Superior temporal gyrus (tissue), 1 donor: ENCODE results near the gene WDR72.
"Not testable (repeated sequence)": the region's sequence is repeated elsewhere in the genome, so short reads cannot be mapped to it uniquely, and the experiment has no call there.

Source experiments
- DNase-seq: peaks from one replicate; pipeline ENCODE4 v3.0.0-alpha.2; 2016; ENCODE audit errors: extremely low spot score

WDR72 gene

GRCh38 chr15:53709821-53710220 lies 49.6 kb downstream of the WDR72 start:
- no peak for DNase-seq

DNA sequence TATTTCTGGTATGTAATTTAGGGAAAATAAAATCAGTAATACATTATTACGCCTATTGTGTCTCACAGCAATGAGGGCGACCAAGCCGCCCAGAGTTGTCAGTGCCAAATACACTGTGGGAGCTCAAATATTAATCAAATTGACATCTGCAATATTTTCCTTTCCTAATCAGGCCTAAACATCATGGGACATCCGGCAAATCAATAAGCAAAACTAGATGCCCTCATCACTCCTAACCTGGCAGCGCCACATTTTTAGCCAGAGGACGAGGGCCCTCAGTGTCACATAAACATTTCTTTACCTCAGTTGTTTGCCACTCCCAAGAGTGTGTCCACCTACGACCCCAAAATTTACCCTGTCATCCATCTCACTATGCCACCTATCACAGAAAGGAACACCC lies 64.1 kb downstream of the WDR72 start:
- no peak for DNase-seq

- DNase-seq = no peak
Measured at GRCh38 chr15:53694476-53694874, 65.0 kb downstream of the WDR72 start.

- peak; percentile 32 for DNase-seq
Measured at GRCh38 chr15:53693729-53694475, 65.6 kb downstream of the WDR72 start.

- DNase-seq = not testable (repeated sequence)
Measured at GRCh38 chr15:53684162-53684561, 75.3 kb downstream of the WDR72 start.

DNA sequence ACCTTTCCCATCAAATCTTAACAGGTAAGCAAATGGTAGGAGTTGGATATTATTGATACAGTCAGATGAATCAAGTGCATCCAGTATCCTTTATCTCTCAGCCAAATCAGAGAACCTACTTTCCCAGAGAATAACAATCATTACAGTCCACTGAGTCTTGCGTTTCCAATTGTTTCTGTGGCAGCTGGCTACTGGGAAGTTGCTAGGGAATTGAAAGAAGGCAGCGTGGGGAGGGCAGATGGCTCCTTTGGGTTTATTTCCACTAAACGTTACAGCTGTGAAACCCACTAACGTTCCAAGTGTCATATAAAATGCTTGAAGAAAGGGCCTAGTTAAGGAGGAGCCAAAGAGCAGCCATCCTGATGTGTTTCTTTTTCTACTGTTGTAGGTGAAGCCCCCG lies 78.4 kb downstream of the WDR72 start:
- no peak for DNase-seq

GRCh38 chr15:53675832-53676231 lies 83.6 kb downstream of the WDR72 start:
- no peak for DNase-seq

DNA sequence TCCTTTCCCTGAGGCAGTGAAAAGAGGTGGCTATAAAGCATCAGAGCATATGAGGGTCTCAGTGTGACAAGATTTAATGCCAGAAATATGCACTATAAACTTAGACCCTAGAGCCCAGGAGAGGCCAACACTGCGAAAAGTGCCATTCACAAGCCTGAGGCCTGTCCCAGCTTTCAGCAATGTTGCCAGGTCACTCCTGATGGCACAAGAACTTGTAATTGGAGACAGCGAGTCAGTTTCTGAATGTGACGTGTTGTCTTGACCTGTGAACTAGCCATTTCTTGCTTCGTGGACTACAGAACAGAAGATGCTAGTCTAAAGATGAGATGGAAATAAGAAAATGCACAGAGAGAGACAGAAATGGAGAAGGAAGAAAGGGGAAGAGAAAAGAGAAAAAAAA lies 87.9 kb downstream of the WDR72 start:
- DNase-seq = no peak

- no peak for DNase-seq
Measured at GRCh38 chr15:53670701-53671100, 88.8 kb downstream of the WDR72 start.

DNA sequence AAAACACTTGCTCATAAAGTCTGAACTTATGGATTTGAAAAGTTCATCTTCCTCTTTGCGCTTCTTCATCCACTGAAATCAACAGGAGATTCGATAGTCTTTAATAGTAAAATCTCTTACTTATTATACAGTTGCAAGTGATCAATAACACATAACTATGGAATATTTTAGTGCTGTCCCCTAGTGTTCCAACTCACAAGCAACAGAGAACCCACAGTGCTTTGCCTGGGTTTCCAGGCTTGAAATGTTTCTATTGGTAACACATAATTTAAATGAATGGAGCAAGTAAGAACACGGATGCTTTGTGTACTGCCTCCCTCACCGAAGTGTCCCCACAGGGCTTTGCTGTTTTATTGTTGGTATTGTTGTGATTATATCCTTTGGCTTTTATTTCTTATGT lies 93.5 kb downstream of the WDR72 start:
- no peak for DNase-seq

DNA sequence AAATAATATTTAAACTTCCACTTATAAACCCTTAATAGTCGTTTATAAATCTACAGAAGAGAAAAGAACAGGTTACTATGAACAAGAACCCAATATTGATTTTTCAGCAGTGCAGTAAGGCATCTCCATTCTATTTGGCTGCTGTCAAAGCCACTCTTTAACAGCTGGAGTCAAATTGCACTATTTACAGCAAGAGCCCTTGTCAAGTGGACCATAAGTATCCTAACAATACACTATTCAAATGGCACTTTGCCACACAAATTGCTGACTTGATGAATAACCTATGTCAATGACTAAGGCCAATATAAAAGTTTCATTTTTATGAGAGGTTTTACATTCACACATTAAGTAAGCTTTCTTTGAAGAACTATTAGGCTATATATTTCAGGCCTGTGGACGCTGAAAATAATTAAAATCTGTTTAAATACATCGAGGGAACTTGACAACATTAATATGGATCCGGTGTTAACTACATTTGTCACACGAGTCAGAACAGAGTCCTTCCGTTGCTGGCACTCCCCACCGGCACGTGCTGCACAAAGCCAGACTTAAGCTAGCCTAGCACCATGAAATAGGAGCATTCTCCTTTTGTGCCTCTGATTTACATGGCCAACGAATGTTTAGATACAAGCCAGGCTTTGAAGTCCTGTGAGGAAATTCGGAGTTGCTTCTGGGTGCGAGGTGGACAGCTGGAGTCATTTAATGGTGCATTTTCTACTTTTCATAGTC lies 100.5 kb downstream of the WDR72 start:
- no peak for DNase-seq

GRCh38 chr15:53658255-53658654 lies 101.2 kb downstream of the WDR72 start:
- no peak for DNase-seq

GRCh38 chr15:53648934-53649333 lies 110.5 kb downstream of the WDR72 start:
- no peak for DNase-seq

DNA sequence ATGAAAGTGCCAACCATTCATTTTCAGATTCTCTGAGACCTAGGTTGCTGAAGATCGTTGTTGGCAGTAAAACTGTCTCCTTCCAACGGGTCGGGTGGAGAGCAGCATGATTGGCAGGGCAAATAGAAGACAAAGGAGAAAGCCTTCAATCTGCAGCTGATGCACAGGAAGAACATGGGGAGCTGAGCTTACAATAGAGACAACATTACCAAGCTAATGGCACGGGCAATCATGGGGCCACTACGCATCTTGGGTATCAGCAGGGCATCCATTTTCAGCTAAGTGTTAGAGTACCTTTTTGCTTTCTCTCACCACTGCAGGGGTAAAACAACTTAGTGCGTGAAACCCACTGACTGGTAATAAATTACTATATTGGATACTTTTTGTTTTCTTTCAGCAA lies 114.8 kb downstream of the WDR72 start:
- DNase-seq = no peak

DNA sequence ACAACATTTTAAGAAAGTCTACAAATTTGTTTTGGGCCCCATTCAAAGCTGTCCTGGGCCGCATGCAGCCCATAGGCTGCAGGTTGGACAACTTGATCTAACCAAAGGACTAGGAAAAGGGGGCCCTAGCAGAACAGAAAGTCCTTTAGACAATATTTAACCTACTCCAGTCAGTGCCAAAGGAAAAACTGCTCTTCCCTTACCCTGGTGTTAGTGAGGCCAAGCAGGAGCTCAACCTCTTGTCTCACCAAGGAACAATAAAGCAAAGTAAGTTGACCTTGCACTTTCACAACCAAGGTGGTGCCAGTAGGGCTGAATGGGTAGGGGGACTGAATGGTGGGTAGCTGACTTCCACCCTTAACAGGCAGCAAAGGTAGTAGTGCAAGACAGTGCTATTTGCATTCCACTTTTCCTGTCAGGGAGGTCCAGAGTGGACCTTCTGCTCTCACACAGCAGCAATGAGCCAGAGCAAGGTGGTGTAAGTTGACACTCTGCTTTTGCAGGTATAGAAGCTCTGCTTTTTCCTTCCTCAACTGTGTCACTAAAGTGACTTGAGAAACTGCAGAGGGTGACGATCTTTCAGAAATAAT lies 124.9 kb downstream of the WDR72 start:
- DNase-seq = no peak

DNA sequence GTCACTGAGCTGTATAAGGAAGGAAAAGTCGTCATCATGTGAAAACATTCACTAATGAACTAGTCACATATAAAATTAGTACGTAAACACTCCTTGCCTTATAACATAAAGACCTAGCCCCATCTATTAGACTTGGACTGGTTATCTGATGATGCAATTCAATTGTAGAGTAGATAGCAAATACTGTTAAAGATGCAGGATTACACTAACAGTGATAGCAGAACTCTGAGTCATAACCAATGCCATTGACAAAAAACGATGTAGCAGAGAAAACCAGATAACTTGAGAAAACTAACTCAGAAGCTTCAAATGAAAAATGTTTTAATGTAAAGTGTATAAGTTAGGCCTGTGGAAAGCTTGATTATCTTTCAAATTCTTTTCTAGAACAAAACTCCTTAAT lies 132.2 kb downstream of the WDR72 start:
- DNase-seq = no peak

GRCh38 chr15:53625962-53626845 lies 133.3 kb downstream of the WDR72 start:
- DNase-seq = no peak

DNA sequence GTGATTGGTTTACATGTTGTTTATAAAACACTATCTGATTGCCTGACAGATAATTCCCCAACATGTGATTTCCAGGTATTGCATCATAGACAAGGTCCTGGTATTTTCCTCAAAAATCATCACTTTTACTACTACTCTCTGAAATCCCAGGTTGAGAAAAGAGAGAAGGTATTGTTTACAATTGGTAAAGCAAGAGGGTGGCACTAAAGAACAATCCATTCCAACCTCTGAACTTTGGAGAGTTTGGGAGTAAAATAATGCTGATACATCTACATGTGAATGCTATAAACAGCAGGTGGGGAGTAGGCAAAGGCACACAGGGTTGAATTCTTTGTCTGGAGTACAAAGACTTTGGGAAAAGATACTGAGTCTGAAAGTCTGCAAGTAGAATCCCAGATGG lies 134.2 kb downstream of the WDR72 start:
- DNase-seq = no peak

- no peak for DNase-seq
Measured at GRCh38 chr15:53618461-53618860, 141.0 kb downstream of the WDR72 start.

DNA sequence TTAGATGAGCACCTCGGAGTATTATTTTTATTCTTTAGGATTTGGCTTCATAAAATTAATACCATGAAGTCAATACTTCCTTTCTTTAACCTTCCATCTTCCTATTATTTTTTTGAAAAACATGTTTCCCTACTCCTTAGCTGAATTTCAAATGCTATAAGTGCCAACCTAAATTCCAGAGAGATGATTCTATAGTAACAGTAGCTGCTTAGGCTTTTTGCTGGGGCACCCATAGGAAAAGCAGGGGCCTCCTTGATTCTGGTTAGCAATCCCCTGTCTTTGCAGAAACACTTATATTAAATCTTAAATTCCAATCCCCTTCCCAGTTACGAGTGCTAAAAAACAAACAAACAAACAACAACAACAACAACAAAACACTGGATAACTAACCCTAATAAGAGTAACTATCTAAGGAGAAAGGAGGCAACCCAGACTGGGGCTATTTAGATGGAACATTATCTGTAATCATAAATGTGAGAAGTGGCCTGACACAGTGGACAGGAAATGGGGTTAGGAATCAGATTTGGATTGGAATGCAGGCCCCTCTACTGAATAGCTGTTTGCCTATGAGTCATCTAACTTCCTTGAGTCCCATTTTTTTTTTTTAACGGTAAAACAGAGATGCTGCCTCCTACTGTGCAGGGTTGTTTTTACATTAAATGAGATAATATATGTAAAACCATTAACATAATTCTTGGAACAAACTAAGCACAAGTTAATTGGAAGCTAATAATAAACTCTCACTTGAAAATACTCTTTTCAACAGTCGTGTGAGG lies 148.1 kb downstream of the WDR72 start:
- no peak for DNase-seq

DNA sequence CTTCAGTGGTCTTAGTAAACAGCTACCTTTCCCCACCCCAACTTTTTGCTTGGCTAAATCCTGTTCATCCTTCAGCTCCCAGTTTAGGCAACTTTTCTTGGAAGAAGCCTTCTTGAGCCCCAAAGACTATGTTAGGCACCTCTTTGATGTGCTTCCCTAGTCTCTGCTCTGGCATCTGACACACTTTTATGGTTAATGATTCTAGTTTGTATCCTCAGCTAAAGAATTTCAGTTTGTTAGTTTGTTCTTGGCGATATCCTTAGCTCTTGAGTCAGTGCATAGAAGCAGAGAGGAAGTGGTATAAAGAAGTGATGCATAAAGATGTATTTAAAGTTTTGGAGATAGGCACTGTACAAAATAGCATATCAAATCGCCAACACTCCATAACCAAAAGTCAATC lies 168.4 kb downstream of the WDR72 start:
- no peak for DNase-seq
